PC-3 (cell line): ENCODE results near the gene PSMA5. TPM values are rescaled to one million over a fixed set of nuclear protein-coding genes. Genes with fewer than 3 reads are reported as not detected.
"Not testable (repeated sequence)": the region's sequence is repeated elsewhere in the genome, so short reads cannot be mapped to it uniquely, and the experiment has no call there.

ENCODE experiments used
- ATAC-seq: fragments of 200-7000 bp; cut with Tn5 transposase; 2 replicates; pipeline ENCODE4 v1.9.1; 2020; ENCODE audit warnings: mild to moderate bottlenecking, moderate library complexity
- BruUV-seq: library from RNA; stranded (reverse); fragments of 400-500 nt; replicated peaks from 2 replicates; lab custom pipeline; 2021; lab: Mats Ljungman, UMichigan
- CTCF ChIA-PET: fragments of 300-600 bp; sonication (Branson Sonifier 250); formaldehyde crosslinking; loops from one replicate; lab custom pipeline; 2022; ENCODE audit warnings: antibody characterized with exemption; lab: Charles Lee
- POLR2A ChIA-PET: fragments of 300-600 bp; sonication (Branson Sonifier 250); formaldehyde crosslinking; loops from one replicate; lab custom pipeline; 2022; ENCODE audit warnings: antibody characterized with exemption; ENCODE audit not compliant: unreplicated experiment; lab: Charles Lee
- DNase-seq: peaks from one replicate; pipeline ENCODE4 v3.0.0-alpha.2; 2015
- H2AFZ ChIP-seq: fragments of 300-600 bp; sonication (generic); 2 replicates; pipeline ENCODE4 v1.6.0; 2016; ENCODE audit warnings: antibody characterized with exemption, low read length
- H3F3A ChIP-seq: fragments of 300-600 bp; sonication (generic); one replicate; pipeline ENCODE4 v1.6.0; 2017; ENCODE audit warnings: antibody characterized with exemption, low read length, control low read depth, mild to moderate bottlenecking; ENCODE audit not compliant: unreplicated experiment
- H3K27ac ChIP-seq: fragments of 300-600 bp; sonication (generic); 2 replicates; pipeline ENCODE4 v1.5.1; 2016; ENCODE audit warnings: mild to moderate bottlenecking, low read length
- H3K27me3 ChIP-seq: fragments of 300-600 bp; sonication (generic); 2 replicates; pipeline ENCODE4 v1.6.1; 2016; ENCODE audit warnings: low read length, mixed read lengths
- H3K36me3 ChIP-seq: fragments of 300-600 bp; sonication (generic); 2 replicates; pipeline ENCODE4 v1.6.1; 2016; ENCODE audit warnings: low read depth, mixed run types, low read length, mixed read lengths
- H3K4me1 ChIP-seq: fragments of 300-600 bp; sonication (generic); 2 replicates; pipeline ENCODE4 v1.5.1; 2016; ENCODE audit warnings: low read length; ENCODE audit not compliant: insufficient read depth
- H3K4me2 ChIP-seq: fragments of 300-600 bp; sonication (generic); 2 replicates; pipeline ENCODE4 v1.6.0; 2016; ENCODE audit warnings: low read length
- H3K4me3 ChIP-seq: fragments of 300-600 bp; sonication (generic); 2 replicates; pipeline ENCODE4 v1.5.1; 2016; ENCODE audit warnings: mild to moderate bottlenecking, low read length, mixed read lengths
- H3K79me2 ChIP-seq: fragments of 300-600 bp; sonication (generic); 2 replicates; pipeline ENCODE4 v1.6.1; 2017; ENCODE audit warnings: low read length, mixed read lengths
- H3K9ac ChIP-seq: fragments of 300-600 bp; sonication (generic); 2 replicates; pipeline ENCODE4 v1.6.0; 2016; ENCODE audit warnings: mild to moderate bottlenecking, low read length
- H3K9me2 ChIP-seq: fragments of 300-600 bp; sonication (generic); replicated peaks from 2 replicates; pipeline ENCODE4 v1.6.1; 2016; ENCODE audit warnings: mixed run types, low read length, mixed read lengths
- H3K9me3 ChIP-seq: fragments of 300-600 bp; sonication (generic); 2 replicates; pipeline ENCODE4 v1.6.1; 2016; ENCODE audit warnings: low read length, mixed read lengths
- H4K20me1 ChIP-seq: fragments of 300-600 bp; sonication (generic); 2 replicates; pipeline ENCODE4 v1.6.1; 2016; ENCODE audit warnings: low read length, mixed read lengths
- CTCF ChIP-seq: fragments of 300-600 bp; sonication (generic); conservative IDR thresholded peaks from 2 replicates; pipeline ENCODE4 v1.5.1; 2017; ENCODE audit warnings: antibody characterized with exemption, low read depth, mild to moderate bottlenecking, low read length
- EZH2 ChIP-seq: fragments of 300-600 bp; sonication (generic); IDR thresholded peaks from one replicate; pipeline ENCODE4 v1.6.1; 2017; ENCODE audit warnings: antibody characterized with exemption, mild to moderate bottlenecking, low read length; ENCODE audit not compliant: unreplicated experiment
- EZH2phosphoT487 ChIP-seq: fragments of 300-600 bp; sonication (generic); IDR thresholded peaks from 2 replicates; pipeline ENCODE4 v1.6.1; 2018; ENCODE audit warnings: mild to moderate bottlenecking, antibody characterized with exemption, low read length, borderline replicate concordance
- intact Hi-C: fragments of 100-400 bp; cut with micrococcal nuclease; formaldehyde crosslinking; loops from 2 replicates; pipeline ENCODE4 v1.9.0; 2023
- total RNA-seq: library from RNA; depleted of rRNA; stranded (reverse); fragments of >200 nt; gene quantifications from 2 replicates; pipeline ENCODE4 v1.2.3, GENCODE V29; 2014

Gene PSMA5
- total RNA-seq, 1 experiment from 2014 or later: 86.9 TPM

DNA sequence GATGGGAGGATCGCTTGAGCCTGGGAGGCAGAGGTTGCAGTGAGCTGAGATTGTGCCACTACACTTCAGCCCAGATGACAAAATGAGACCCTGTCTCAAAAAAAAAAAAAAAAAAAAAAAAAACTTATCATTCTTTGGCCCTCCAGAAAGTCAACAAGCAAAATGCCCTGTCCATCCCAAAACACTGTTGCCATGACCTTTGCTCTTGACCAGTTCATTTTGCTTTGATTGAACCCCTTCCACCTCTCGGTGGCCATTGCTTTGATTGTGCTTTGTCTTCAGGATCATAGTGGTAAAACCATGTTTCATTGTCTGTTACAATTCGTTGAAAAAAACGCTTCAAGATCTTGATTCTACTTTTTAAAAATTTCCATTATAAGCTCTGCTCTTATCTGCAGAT, 31.6 kb upstream of the PSMA5 start:
- Histone ChIP-seq H3K4me1 (no peaks in the 10 kb centered on the region), H3K4me2 (no peak overlapping the region), H3K36me3 (no peaks in the 10 kb centered on the region), H3K9ac (no peak overlapping the region), H3K27ac (no peak overlapping the region), H3F3A (no peaks in the 10 kb centered on the region), H3K27me3 (peaks cover 21% of the 10 kb centered on the region), H3K9me3 (0 out of 2 replicates have a peak, but pooled peaks cover 11% of the 10 kb centered on the region), H4K20me1 (no peaks in the 10 kb centered on the region), H3K9me2 (no peaks in the 10 kb centered on the region), H3K4me3 (no peak overlapping the region), H3K79me2 (no peaks in the 10 kb centered on the region), H2AFZ (no peak overlapping the region)
- BruUV-seq: no TSS peak
- intact Hi-C loops: no loop called here
- TF ChIP-seq EZH2phosphoT487: no peak
- no peak for TF ChIP-seq CTCF
- TF ChIP-seq EZH2: no peak
- ATAC-seq (no peak), DNase-seq (no peak)
- CTCF ChIA-PET: no interaction called here
- POLR2A ChIA-PET: no interaction called here

- no peaks in the 10 kb centered on the region for H3K79me2 ChIP-seq
- ChIA-PET CTCF (no interaction called here), POLR2A (no interaction called here)
- no peak overlapping the region for H3K4me2 ChIP-seq
- no peaks in the 10 kb centered on the region for H3K9me2 ChIP-seq
- H3K9ac ChIP-seq: no peak overlapping the region
- H3K9me3 ChIP-seq: 0 out of 2 replicates have a peak, but pooled peaks cover 11% of the 10 kb centered on the region
- no peak overlapping the region for H3K27ac ChIP-seq
- ATAC-seq (no peak), DNase-seq (no peak)
- intact Hi-C loops: no loop called here
- BruUV-seq: no TSS peak
- no peaks in the 10 kb centered on the region for H4K20me1 ChIP-seq
- no peaks in the 10 kb centered on the region for H3K36me3 ChIP-seq
- no peaks in the 10 kb centered on the region for H3K27me3 ChIP-seq
- H2AFZ ChIP-seq: no peak overlapping the region
- no peaks in the 10 kb centered on the region for H3K4me1 ChIP-seq
- no peaks in the 10 kb centered on the region for H3F3A ChIP-seq
- TF ChIP-seq CTCF (no peak), EZH2 (no peak), EZH2phosphoT487 (no peak)
- no peak overlapping the region for H3K4me3 ChIP-seq
Measured at GRCh38 chr1:109454497-109455133, 28.4 kb upstream of the PSMA5 start.

DNA sequence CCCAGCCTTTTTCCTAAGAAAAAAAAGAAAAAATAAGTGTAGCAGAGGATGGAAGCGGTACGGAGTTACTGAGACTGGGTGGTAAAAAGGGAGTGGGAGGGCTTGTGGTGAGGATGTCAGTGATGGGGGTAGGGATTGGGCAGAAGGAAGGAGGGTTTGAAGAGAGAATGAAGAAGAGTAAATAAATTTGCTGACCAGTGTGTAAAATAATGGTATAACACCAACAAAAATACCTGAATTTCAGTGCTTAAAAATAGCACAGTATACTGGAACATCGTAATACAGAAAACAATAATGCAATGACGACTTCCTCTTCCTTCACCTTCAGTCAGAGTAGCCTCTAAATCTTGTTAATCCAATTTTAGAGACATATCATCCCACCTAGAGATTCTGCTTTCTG, 21.3 kb upstream of the PSMA5 start:
- Histone ChIP-seq H3K36me3 (no peaks in the 10 kb centered on the region), H3K79me2 (no peaks in the 10 kb centered on the region), H3K4me3 (no peak overlapping the region), H3K27ac (no peak overlapping the region), H3K4me2 (no peak overlapping the region), H2AFZ (no peak overlapping the region), H3K27me3 (peaks cover 17% of the 10 kb centered on the region), H3K9me2 (no peaks in the 10 kb centered on the region), H3K4me1 (no peaks in the 10 kb centered on the region), H4K20me1 (no peaks in the 10 kb centered on the region), H3K9me3 (no peaks in the 10 kb centered on the region), H3F3A (no peaks in the 10 kb centered on the region), H3K9ac (no peak overlapping the region)
- BruUV-seq: no TSS peak
- TF ChIP-seq EZH2phosphoT487 (no peak), CTCF (no peak), EZH2 (no peak)
- no peak for DNase-seq
- ChIA-PET POLR2A (no interaction called here), CTCF (no interaction called here)
- intact Hi-C loops: no loop called here
- ATAC-seq: no peak

- ATAC-seq, H3K27ac ChIP-seq, intact Hi-C loops, H3K4me1 ChIP-seq, H3K4me2 ChIP-seq, H3K9me2 ChIP-seq, POLR2A ChIA-PET, H2AFZ ChIP-seq, H3K36me3 ChIP-seq, H3K9ac ChIP-seq, H3K79me2 ChIP-seq, BruUV-seq, H4K20me1 ChIP-seq, DNase-seq, CTCF ChIA-PET, H3K9me3 ChIP-seq, H3K4me3 ChIP-seq, H3F3A ChIP-seq: not testable (repeated sequence)
- peaks cover 17% of the 10 kb centered on the region for H3K27me3 ChIP-seq
Measured at GRCh38 chr1:109445949-109446695, 19.9 kb upstream of the PSMA5 start.
